Body of pancreas (tissue), 4 donors: ENCODE results near the gene C1QTNF8.

Experiments used
- POLR2A ChIP-seq, 3 donors: fragments of 450-650 bp; IDR thresholded peaks; one replicate each; pipeline ENCODE4 v1.6.1; 2016; ENCODE audit warnings: antibody characterized with exemption in 3 of 3, mild to moderate bottlenecking in 2 of 3
- TF ChIP-seq, protein P1 (sequence below), 7 experiments: fragments of 450-650 bp in 4 of 7; fragments of 200-600 bp in 3 of 7; sonication (generic) in 3 of 7; IDR thresholded peaks; one replicate each; pipeline ENCODE4 v1.5.1; 2016 to 2019; ENCODE audit warnings: antibody characterized with exemption in 7 of 7

DNA sequence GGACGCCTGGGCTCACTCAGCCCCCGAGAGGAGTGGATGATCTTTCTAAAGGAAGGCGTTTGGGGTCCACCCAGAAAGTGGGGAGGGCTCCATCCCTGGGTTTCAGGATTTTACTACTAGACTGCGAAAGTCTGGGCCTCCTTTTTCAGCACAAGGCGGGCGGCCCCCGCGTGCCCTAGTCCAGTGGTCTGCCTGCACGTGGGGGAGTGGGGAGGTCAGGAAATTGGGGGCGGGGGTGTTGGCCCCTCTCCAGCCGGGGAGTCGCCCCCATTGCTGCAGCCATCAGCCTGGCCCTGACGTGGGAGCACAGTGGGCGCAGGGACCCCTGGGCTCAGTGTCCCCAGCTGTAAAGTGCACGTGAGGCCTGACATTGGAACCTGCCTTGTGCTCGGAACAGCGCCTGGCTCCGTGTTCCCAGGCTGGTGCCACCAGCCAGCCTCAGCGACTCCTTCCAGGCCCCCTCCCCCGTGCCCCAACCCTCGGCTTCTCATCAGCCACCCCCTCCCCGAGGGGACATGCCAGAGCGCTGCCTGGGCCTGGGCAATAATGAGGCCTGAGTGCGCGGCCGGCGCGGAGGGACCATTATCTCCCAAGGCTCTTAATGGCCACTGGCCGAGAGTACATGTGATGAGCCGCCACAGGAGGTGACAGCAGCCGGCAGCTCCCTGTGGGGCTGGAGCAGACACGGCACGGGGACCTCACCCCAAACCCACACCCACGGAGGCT, 2.4 kb upstream of the C1QTNF8 start:
- TF ChIP-seq, protein P1, sequence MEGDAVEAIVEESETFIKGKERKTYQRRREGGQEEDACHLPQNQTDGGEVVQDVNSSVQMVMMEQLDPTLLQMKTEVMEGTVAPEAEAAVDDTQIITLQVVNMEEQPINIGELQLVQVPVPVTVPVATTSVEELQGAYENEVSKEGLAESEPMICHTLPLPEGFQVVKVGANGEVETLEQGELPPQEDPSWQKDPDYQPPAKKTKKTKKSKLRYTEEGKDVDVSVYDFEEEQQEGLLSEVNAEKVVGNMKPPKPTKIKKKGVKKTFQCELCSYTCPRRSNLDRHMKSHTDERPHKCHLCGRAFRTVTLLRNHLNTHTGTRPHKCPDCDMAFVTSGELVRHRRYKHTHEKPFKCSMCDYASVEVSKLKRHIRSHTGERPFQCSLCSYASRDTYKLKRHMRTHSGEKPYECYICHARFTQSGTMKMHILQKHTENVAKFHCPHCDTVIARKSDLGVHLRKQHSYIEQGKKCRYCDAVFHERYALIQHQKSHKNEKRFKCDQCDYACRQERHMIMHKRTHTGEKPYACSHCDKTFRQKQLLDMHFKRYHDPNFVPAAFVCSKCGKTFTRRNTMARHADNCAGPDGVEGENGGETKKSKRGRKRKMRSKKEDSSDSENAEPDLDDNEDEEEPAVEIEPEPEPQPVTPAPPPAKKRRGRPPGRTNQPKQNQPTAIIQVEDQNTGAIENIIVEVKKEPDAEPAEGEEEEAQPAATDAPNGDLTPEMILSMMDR (IDR thresholded peaks at IDR 0.05), result no peak
- TF ChIP-seq POLR2A (IDR thresholded peaks at IDR 0.05), result no peak
